ENCODE measurements around the gene CRTAC1. TPM values are rescaled to one million over a fixed set of nuclear protein-coding genes. Genes with fewer than 3 reads are reported as not detected.

Gene CRTAC1
- polyA plus RNA-seq, 1 donor (not counting 4 experiments of a cell fraction or from before 2014, with no cell fraction given), result not detected

GRCh38 chr10:98020254-98020653 lies 10.2 kb downstream of the CRTAC1 start:
- no peaks in the 10 kb centered on the region for H3K4me1 ChIP-seq (ENCODE audit: control insufficient read depth, extremely low read depth, insufficient read depth, low read length)
- H3K4me3 ChIP-seq (ENCODE audit: control insufficient read depth in 2 of 3, extremely low read depth in 1 of 3, insufficient read depth in 2 of 3, low read depth in 1 of 3, low read length in 3 of 3), result no peak overlapping the region
- peaks cover 12% of the 10 kb centered on the region for H3K27me3 ChIP-seq (ENCODE audit: control insufficient read depth, extremely low read depth, insufficient read depth, low read length)
- H3K27ac ChIP-seq (ENCODE audit: control insufficient read depth, insufficient read depth, low read length), result no peak overlapping the region
- TF ChIP-seq CTCF (optimal IDR thresholded peaks at IDR 0.05 in 1 of 3, IDR thresholded peaks at IDR 0.05 in 1 of 3, conservative IDR thresholded peaks at IDR 0.05 in 1 of 3; ENCODE audit: extremely low read depth in 1 of 3, insufficient read depth in 2 of 3, low read length in 3 of 3), result no peak
- TF ChIP-seq EZH2 (IDR thresholded peaks at IDR 0.05; ENCODE audit: low read length), result no peak
- no peak overlapping the region for H3K9ac ChIP-seq (ENCODE audit: control insufficient read depth, extremely low read depth, insufficient read depth, low read length)
- H3K79me2 ChIP-seq (ENCODE audit: control insufficient read depth, insufficient read depth, low read length), result no peaks in the 10 kb centered on the region
- no peaks in the 10 kb centered on the region for H3K36me3 ChIP-seq (ENCODE audit: control insufficient read depth in 2 of 2, extremely low read depth in 1 of 2, insufficient read depth in 2 of 2, low read length in 2 of 2)
- no peak overlapping the region for H2AFZ ChIP-seq (ENCODE audit: control insufficient read depth, low read length)
- no peak for DNase-seq (ENCODE audit: low read depth, low spot score)
- no peak for FAIRE-seq
- H4K20me1 ChIP-seq (ENCODE audit: control insufficient read depth, extremely low read depth, insufficient read depth, low read length), result no peaks in the 10 kb centered on the region
- dilution Hi-C loops (cut with MboI; ENCODE audit: extremely low pct_ligation_motif_present, low sequenced_read_pairs), result no loop called here
- no peaks in the 10 kb centered on the region for H3K9me1 ChIP-seq (ENCODE audit: control insufficient read depth, extremely low read depth, insufficient read depth, low read length)
- H3K9me3 ChIP-seq (ENCODE audit: control insufficient read depth, low read depth, low read length), result no peaks in the 10 kb centered on the region
- H3K4me2 ChIP-seq (ENCODE audit: control insufficient read depth, extremely low read depth, insufficient read depth, low read depth, low read length), result no peak overlapping the region

- H3K79me2 ChIP-seq (ENCODE audit: control insufficient read depth, insufficient read depth, low read length), result no peaks in the 10 kb centered on the region
- H3K9me3 ChIP-seq (ENCODE audit: control insufficient read depth, low read depth, low read length), result no peaks in the 10 kb centered on the region
- H3K4me3 ChIP-seq (ENCODE audit: control insufficient read depth in 2 of 3, extremely low read depth in 1 of 3, insufficient read depth in 2 of 3, low read depth in 1 of 3, low read length in 3 of 3), result no peak overlapping the region
- H3K27me3 ChIP-seq (ENCODE audit: control insufficient read depth, extremely low read depth, insufficient read depth, low read length), result peaks cover 12% of the 10 kb centered on the region
- H2AFZ ChIP-seq (ENCODE audit: control insufficient read depth, low read length), result no peak overlapping the region
- dilution Hi-C loops (cut with MboI; ENCODE audit: extremely low pct_ligation_motif_present, low sequenced_read_pairs), result no loop called here
- H3K9ac ChIP-seq (ENCODE audit: control insufficient read depth, extremely low read depth, insufficient read depth, low read length), result no peak overlapping the region
- no peaks in the 10 kb centered on the region for H3K4me1 ChIP-seq (ENCODE audit: control insufficient read depth, extremely low read depth, insufficient read depth, low read length)
- DNase-seq (ENCODE audit: low read depth, low spot score) (no peak), FAIRE-seq (no peak)
- H3K36me3 ChIP-seq (ENCODE audit: control insufficient read depth in 2 of 2, extremely low read depth in 1 of 2, insufficient read depth in 2 of 2, low read length in 2 of 2), result no peaks in the 10 kb centered on the region
- no peak overlapping the region for H3K4me2 ChIP-seq (ENCODE audit: control insufficient read depth, extremely low read depth, insufficient read depth, low read depth, low read length)
- no peaks in the 10 kb centered on the region for H4K20me1 ChIP-seq (ENCODE audit: control insufficient read depth, extremely low read depth, insufficient read depth, low read length)
- H3K27ac ChIP-seq (ENCODE audit: control insufficient read depth, insufficient read depth, low read length), result no peak overlapping the region
- H3K9me1 ChIP-seq (ENCODE audit: control insufficient read depth, extremely low read depth, insufficient read depth, low read length), result no peaks in the 10 kb centered on the region
- no peak for TF ChIP-seq EZH2 (IDR thresholded peaks at IDR 0.05; ENCODE audit: low read length)
- no peak for TF ChIP-seq CTCF (optimal IDR thresholded peaks at IDR 0.05 in 1 of 3, IDR thresholded peaks at IDR 0.05 in 1 of 3, conservative IDR thresholded peaks at IDR 0.05 in 1 of 3; ENCODE audit: extremely low read depth in 1 of 3, insufficient read depth in 2 of 3, low read length in 3 of 3)
Measured at GRCh38 chr10:98019784-98020183, 10.6 kb downstream of the CRTAC1 start.

Measured in keratinocyte (primary cell).